Measurements from ENCODE around the gene ARTN.

ARTN gene

DNA sequence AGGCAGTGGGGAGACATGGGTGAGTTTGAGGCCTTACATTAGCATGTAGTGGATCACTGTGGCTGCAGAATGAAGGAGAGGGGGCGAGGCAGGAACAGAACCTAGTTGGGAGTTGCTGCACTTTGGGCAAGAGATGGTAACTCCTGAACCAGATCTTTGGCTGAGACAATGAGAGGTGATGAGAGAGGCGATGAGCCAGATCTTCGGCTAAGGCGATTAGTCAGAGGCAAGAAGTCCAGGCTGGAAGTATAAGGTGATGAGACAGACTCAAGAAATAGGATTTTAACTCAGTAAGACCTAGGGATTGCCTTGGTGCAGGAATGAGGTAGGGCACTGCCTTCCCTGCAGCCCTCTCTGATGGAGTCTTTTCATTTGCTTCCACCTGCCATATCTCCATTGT lies 9.1 kb upstream of the ARTN start:
- no peak for DNase-seq (ENCODE audit: low read depth in 2 of 2, low spot score in 1 of 2)

- no peak for DNase-seq (ENCODE audit: low read depth in 2 of 2, low spot score in 1 of 2)
Measured at GRCh38 chr1:43925846-43926245, 7.8 kb upstream of the ARTN start.

DNA sequence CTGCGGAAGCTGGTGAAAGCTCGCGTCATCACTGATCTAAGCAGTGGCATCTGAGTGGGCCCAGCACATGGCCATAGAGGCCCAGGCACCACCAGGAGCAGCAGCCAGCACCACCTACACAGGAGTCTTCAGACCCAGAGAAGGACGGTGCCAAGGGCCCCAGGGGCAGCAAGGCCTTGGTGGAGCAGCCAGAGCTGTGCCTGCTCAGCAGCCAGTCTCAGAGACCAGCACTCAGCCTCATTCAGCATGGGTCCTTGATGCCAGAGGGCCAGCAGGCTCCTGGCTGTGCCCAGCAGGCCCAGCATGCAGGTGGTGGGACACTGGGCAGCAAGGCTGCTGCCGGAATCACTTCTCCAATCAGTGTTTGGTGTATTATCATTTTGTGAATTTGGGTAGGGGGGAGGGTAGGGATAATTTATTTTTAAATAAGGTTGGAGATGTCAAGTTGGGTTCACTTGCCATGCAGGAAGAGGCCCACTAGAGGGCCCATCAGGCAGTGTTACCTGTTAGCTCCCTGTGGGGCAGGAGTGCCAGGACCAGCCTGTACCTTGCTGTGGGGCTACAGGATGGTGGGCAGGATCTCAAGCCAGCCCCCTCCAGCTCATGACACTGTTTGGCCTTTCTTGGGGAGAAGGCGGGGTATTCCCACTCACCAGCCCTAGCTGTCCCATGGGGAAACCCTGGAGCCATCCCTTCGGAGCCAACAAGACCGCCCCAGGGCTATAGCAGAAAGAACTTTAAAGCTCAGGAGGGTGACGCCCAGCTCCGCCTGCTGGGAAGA lies 3.2 kb upstream of the ARTN start:
- DNase-seq (ENCODE audit: low read depth in 2 of 2, low spot score in 1 of 2), result no peak

DNA sequence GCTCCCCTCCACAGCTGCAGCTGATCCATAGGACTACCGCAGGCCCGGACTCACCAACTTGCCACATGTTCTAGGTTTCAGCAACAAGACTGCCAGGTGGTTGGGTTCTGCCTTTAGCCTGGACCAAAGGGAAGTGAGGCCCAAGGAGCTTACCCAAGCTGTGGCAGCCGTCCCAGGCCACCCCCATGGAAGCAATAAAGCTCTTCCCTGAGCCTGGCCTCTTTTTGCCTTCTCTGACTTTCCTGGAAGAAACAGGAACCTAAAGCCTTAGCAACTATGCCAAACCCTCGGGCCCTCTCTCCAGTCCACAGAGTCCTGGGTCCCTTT lies 2.7 kb upstream of the ARTN start:
- DNase-seq (ENCODE audit: low read depth in 2 of 2, low spot score in 1 of 2), result no peak

GRCh38 chr1:43931711-43932660 lies 1.6 kb upstream of the ARTN start:
- DNase-seq (ENCODE audit: low read depth in 2 of 2, low spot score in 1 of 2), result no peak

GRCh38 chr1:43932786-43933385 lies 715 bp upstream of the ARTN start:
- DNase-seq (ENCODE audit: low read depth in 2 of 2, low spot score in 1 of 2), result no peak

DNA sequence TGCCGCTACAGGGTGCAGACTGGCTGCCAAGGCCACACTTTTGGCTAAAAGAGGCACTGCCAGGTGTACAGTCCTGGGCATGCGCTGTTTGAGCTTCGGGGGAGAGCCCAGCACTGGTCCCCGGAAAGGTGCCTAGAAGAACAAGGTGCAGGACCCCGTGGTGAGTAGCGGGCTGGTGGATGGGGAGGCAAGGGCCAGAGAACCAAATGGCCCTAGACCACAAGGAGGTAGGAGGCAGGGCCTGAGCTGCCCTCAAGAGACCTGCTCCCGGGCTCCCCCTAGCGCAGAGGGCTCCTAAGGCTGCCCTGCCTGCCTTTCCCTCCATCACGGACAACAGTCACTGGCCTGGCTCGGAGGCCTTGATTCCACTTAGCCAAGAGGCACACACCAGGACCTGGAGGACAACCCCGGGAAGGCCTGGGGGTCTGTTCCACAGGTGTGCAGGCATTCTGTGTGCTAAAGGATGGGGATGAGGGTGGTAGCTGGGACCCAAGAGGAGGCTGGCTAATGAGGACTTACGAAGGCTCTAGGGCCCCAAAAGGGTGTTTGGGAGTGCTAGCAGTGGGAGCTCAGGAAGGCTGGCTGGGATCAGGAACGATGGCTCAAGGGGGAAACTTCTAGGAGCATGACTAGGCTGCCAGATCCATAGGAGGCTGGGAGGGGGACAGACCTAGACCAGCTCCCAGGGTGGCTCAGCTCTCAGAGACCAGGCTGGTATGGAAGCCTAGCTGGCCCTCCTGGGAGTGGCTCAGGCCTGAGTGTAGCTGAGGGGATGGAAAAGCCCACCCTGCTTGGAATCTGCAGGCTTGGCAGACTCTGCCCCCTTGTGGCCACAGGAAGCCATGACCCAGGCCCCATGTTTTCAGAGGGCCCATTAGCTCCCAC lies 742 bp downstream of the ARTN start:
- DNase-seq (ENCODE audit: low read depth in 2 of 2, low spot score in 1 of 2), result peak in 1 of 2 donors; percentile 27

GRCh38 chr1:43934986-43935324 lies 1.4 kb downstream of the ARTN start:
- no peak for DNase-seq (ENCODE audit: low read depth in 2 of 2, low spot score in 1 of 2)

DNA sequence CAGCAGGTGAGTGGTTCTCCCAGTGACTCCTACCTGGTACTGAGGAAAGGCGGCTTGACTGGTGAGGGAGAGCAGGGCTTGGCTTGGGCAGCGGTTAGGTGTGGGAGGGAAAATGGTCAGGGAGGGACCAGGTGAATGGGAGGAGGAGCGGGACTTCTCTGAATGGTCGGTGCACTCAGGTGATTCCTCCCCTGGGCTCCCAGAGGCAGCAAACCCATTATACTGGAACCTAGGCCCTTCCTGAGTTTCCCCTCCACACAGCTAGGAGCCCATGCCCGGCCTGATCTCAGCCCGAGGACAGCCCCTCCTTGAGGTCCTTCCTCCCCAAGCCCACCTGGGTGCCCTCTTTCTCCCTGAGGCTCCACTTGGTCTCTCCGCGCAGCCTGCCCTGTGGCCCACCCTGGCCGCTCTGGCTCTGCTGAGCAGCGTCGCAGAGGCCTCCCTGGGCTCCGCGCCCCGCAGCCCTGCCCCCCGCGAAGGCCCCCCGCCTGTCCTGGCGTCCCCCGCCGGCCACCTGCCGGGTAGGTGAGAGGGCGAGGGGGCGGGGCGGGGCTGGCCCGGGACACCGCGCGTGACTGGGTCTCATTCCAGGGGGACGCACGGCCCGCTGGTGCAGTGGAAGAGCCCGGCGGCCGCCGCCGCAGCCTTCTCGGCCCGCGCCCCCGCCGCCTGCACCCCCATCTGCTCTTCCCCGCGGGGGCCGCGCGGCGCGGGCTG lies 2.3 kb downstream of the ARTN start:
- no peak for DNase-seq (ENCODE audit: low read depth in 2 of 2, low spot score in 1 of 2)

- DNase-seq (ENCODE audit: low read depth in 2 of 2, low spot score in 1 of 2), result no peak
Measured at GRCh38 chr1:43936431-43937151, 3.0 kb downstream of the ARTN start.

DNA sequence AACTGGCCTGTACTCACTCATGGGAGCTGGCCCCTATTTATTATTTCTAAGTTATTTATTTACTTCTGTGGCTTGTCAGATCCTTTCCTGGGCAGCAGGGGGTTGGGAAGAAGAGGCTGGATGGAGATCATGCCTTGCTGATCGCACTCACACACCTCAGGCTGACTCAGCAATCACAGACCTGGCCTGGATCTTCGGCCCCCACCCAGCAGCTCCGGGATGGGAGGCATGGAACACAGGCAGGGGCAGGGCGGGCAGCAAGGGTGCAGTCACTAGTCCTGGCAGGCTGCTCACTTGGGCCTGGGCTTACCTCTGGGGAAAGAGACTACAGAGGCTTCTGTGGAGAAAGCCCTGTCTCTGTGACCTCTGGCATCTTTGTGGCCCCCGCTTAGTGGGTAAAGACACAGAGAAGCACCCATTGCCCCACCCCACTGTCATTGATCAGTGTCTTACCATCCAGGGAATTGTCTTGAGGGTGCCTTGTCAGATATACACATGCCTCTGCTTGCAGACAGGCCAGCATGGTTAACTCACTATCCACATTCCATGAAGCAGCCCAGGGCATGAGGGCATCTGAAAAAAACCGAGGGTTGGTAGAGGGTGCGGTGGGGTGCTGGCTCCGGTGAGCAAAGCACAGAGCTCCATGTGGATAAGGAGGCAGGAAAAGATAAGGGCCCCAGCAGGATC lies 3.7 kb downstream of the ARTN start:
- DNase-seq (ENCODE audit: low read depth in 2 of 2, low spot score in 1 of 2), result no peak

DNA sequence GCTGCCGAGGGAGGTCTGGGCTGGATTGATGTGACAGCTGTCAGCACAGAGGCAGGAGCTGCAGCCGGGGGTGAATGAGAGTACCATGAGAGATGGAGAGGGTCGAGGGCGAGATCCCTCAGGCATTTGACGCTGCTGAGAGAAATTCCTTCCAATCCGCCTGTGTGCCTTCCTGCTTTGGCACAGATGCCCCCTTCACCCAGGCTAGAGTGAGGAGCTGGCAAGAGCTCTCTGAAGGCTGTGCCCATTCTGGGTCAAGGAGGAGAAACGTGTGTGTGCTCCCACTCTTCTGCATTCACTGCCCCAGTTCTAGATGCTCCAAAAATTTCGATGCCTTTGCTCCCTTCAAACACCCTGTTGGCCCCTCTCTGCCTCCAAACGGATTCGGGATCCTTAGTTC lies 4.8 kb downstream of the ARTN start:
- no peak for DNase-seq (ENCODE audit: low read depth in 2 of 2, low spot score in 1 of 2)

GRCh38 chr1:43938892-43939587 lies 5.4 kb downstream of the ARTN start:
- DNase-seq (ENCODE audit: low read depth in 2 of 2, low spot score in 1 of 2), result no peak

DNA sequence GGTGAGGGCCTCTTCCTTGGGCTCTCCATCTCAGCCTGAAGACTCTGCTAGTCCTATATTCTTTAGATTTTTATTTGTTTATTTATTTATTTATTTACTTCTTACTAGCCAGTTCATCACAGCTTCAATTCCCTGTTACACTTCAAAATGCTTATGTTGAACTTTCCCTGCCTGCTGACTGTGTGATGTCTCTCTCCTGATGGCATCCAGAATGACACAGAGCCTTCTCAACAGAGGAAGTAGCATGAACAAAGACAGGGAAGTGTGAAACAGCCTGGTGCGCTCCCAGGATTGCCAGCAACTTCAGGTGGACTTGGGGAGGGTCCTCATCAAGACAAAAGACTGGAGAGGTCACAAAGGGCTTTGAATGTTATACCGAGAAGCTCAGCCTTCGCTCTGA lies 8.8 kb downstream of the ARTN start:
- no peak for DNase-seq (ENCODE audit: low read depth in 2 of 2, low spot score in 1 of 2)

GRCh38 chr1:43944860-43945259 lies 11.3 kb downstream of the ARTN start:
- no peak for DNase-seq (ENCODE audit: low read depth in 2 of 2, low spot score in 1 of 2)

DNA sequence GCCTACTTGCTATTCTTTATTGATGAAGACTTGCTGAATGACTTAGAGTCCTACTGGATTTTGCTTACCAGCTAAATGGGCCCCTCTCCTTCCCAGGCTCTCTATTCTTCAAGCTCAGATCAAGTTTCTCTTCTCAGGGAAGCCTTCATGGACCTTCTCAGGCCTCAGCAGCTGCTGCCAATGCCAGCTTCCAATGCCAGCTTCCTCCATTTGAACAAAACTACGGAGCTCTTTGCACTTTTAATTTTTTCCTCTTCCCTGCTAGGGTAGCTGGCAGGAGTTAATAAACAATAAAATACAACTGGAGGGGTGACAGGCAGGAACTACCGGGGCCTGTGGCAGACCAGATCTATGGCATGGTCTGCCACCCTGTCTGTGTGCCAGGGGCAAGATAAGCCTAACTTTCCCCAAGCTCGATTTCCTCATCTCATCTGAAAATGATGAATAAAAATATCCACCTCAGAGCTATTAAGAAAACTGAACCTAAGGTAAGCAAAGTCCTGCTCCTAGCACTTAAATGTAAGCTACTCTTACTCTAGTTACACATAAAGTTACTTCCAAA lies 12.2 kb downstream of the ARTN start:
- DNase-seq (ENCODE audit: low read depth in 2 of 2, low spot score in 1 of 2), result no peak

- DNase-seq (ENCODE audit: low read depth in 2 of 2, low spot score in 1 of 2), result peak; percentile 72 to 88
Measured at GRCh38 chr1:43946236-43947060, 12.8 kb downstream of the ARTN start, which contains the start of gene IPO13. Gene IPO13, plus strand, starts transcription at chr1:43946950. Its CDS starts 651 bp downstream, at chr1:43947601.

All from stimulated activated CD8-positive, alpha-beta memory T cell treated with anti-CD3 and anti-CD28 coated beads, Interleukin-4, amount 100 ng/mL, for 1 hour (primary cell).